K562 (cell line): ENCODE data around the gene SMARCA1. TPM values are rescaled to one million over a fixed set of nuclear protein-coding genes. Genes with fewer than 3 reads are reported as not detected.

Source experiments
- ATAC-seq: fragments of 200-7000 bp; cut with Tn5 transposase; 3 replicates; pipeline ENCODE4 v1.9.1; 2020; ENCODE audit warnings: moderate library complexity
- BruUV-seq: library from RNA; stranded (reverse); fragments of 400-500 nt; replicated peaks from 2 replicates; lab custom pipeline; 2021; lab: Mats Ljungman, UMichigan
- CTCF ChIA-PET: fragments of 300-600 bp; formaldehyde crosslinking; extraction: SDS; loops from one replicate; lab custom pipeline; 2021; ENCODE audit warnings: low intra/inter-chr PET ratio; lab: Yijun Ruan, JAX
- POLR2A ChIA-PET: fragments of 300-600, 350-650 bp; sonication (Branson Sonifier 250); formaldehyde crosslinking; extraction: SDS; loops from one replicate; lab custom pipeline; 2021; ENCODE audit warnings: antibody characterized with exemption, inconsistent platforms; lab: Yijun Ruan, JAX
- DNase-seq, 4 experiments: peaks; one replicate each; pipeline versions ENCODE4 v3.0.0 to v3.0.0-alpha.2; 2011 to 2018; ENCODE audit warnings: low spot score in 3 of 4, mixed read lengths in 3 of 4; ENCODE audit errors: extremely low read depth in 1 of 4
- FAIRE-seq: peaks from 2 replicates; lab custom pipeline; 2011; peaks lifted over from hg19 to GRCh38; lab: Jason Lieb, UNC
- H2AFZ ChIP-seq: 2 replicates; pipeline ENCODE4 v1.6.0; 2011; ENCODE audit warnings: low read depth, low read length, control low read depth, inconsistent platforms
- H3K27ac ChIP-seq: fragments of 200-600 bp; 3 replicates; pipeline ENCODE4 v1.8.0; 2011; ENCODE audit warnings: low read depth, mild to moderate bottlenecking, control low read depth, inconsistent platforms, low read length, moderate library complexity, mixed read lengths; ENCODE audit errors: extremely low read depth
- H3K27me3 ChIP-seq, 2 experiments: fragments of 300-600 bp in 1 of 2; 2 replicates in 1 of 2; 3 replicates in 1 of 2; pipeline versions ENCODE4 v1.6.0 to v1.8.0; 2011; ENCODE audit warnings: inconsistent platforms in 2 of 2, low read length in 2 of 2, mild to moderate bottlenecking in 1 of 2, mixed read lengths in 1 of 2, moderate library complexity in 1 of 2; ENCODE audit not compliant: control insufficient read depth in 2 of 2, insufficient read depth in 2 of 2
- H3K36me3 ChIP-seq: fragments of 300-600 bp; 3 replicates; pipeline ENCODE4 v1.8.0; 2011; ENCODE audit warnings: mild to moderate bottlenecking, low read length, inconsistent platforms; ENCODE audit not compliant: control insufficient read depth, insufficient read depth
- H3K4me1 ChIP-seq, 2 experiments: fragments of 200-600 bp in 1 of 2; replicated peaks in 1 of 2; 2 replicates in 1 of 2; 3 replicates in 1 of 2; pipeline versions ENCODE4 v1.5.1 to v1.8.0; 2011; ENCODE audit warnings: inconsistent platforms in 2 of 2, low read length in 2 of 2, mild to moderate bottlenecking in 1 of 2, mixed read lengths in 1 of 2, moderate library complexity in 1 of 2; ENCODE audit not compliant: control insufficient read depth in 2 of 2, insufficient read depth in 2 of 2
- H3K4me2 ChIP-seq: 2 replicates; pipeline ENCODE4 v1.6.1; 2011; ENCODE audit warnings: low read length, control low read depth, inconsistent platforms, mixed read lengths; ENCODE audit not compliant: insufficient read depth
- H3K4me3 ChIP-seq: fragments of 200-600 bp; sonication (generic), shearing (Covaris generic); 2 replicates; pipeline ENCODE4 v1.5.1; 2016; ENCODE audit warnings: control low read depth, inconsistent platforms
- H3K79me2 ChIP-seq: fragments of 200-600 bp; 3 replicates; pipeline ENCODE4 v1.8.0; 2011; ENCODE audit warnings: low read length, inconsistent platforms; ENCODE audit not compliant: control insufficient read depth, insufficient read depth
- H3K9ac ChIP-seq, 2 experiments: 2 replicates each; pipeline versions ENCODE4 v1.6.0 to v1.6.1; 2011; ENCODE audit warnings: low read depth in 2 of 2, low read length in 2 of 2, control low read depth in 1 of 2, inconsistent platforms in 1 of 2, mild to moderate bottlenecking in 1 of 2, mixed read lengths in 1 of 2; ENCODE audit not compliant: insufficient read depth in 1 of 2
- H3K9me1 ChIP-seq: one replicate; pipeline ENCODE4 v1.6.0; 2011; ENCODE audit warnings: inconsistent platforms, mild to moderate bottlenecking, low read length, moderate library complexity; ENCODE audit not compliant: control insufficient read depth, insufficient read depth
- H3K9me3 ChIP-seq: replicated peaks from 2 replicates; pipeline ENCODE4 v1.5.1; 2011; ENCODE audit warnings: low read depth, low read length, inconsistent platforms; ENCODE audit not compliant: control insufficient read depth, insufficient read depth
- H4K20me1 ChIP-seq: replicated peaks from 2 replicates; pipeline ENCODE4 v1.6.1; 2011; ENCODE audit warnings: low read length, inconsistent platforms, mixed read lengths; ENCODE audit not compliant: control insufficient read depth, insufficient read depth
- DIDO1 ChIP-seq: fragments of 450-650 bp; IDR thresholded peaks from 2 replicates; pipeline ENCODE4 v1.6.1; 2016; ENCODE audit warnings: low read depth, missing biosample characterization, missing genetic modification characterization
- MIER1 ChIP-seq: fragments of 450-650 bp; IDR thresholded peaks from 2 replicates; pipeline ENCODE4 v1.6.1; 2016; ENCODE audit warnings: antibody characterized with exemption, mild to moderate bottlenecking, low read depth
- TRIM24 ChIP-seq, 2 experiments: fragments of 450-650 bp; IDR thresholded peaks; 2 replicates each; pipeline ENCODE4 v1.6.1; 2016
- ZKSCAN8 ChIP-seq: fragments of 200-800 bp; sonication (Bioruptor generic); IDR thresholded peaks from 2 replicates; pipeline ENCODE4 v1.6.1; 2016; ENCODE audit warnings: missing genetic modification characterization, missing compliant biosample characterization
- ZNF76 ChIP-seq: fragments of 250-450 bp; sonication (Bioruptor Pico); IDR thresholded peaks from 2 replicates; pipeline ENCODE4 v1.4.0; 2020; ENCODE audit warnings: mild to moderate bottlenecking, moderate library complexity, borderline replicate concordance
- WGBS: fragments of 100-300 bp; shearing (Covaris generic); methylation state at CpG from one replicate; pipeline ENCODE4 v1.1.6; 2016; ENCODE audit warnings: low coverage, mixed read lengths; ENCODE audit not compliant: insufficient coverage; ENCODE audit errors: missing lambda C conversion rate; 5-methylcytosine and 5-hydroxymethylcytosine counted together
- in situ Hi-C: fragments of 300-500 bp; cut with MboI; formaldehyde crosslinking; loops from 4 replicates; pipeline ENCODE4 v1.15.0; 2018; ENCODE audit warnings: inconsistent platforms, mixed read lengths
- intact Hi-C: fragments of 100-400 bp; cut with micrococcal nuclease; formaldehyde crosslinking; loops from 2 replicates; pipeline ENCODE4 v1.14.2; 2022
- polyA plus RNA-seq, 8 experiments: library from polyadenylated mRNA; depleted of rRNA in 4 of 8; stranded (reverse) in 5 of 8; unstranded in 3 of 8; fragments of >200 nt; fragmentation: Nextera tagmentation in 2 of 8; fragmentation: Illumina TruSeq in 1 of 8; extraction: Ambion mirVana in 2 of 8; extraction: Trizol in 1 of 8; gene quantifications; 2 replicates each; pipeline versions ENCODE4 v1.2.1 to v1.2.3, GENCODE V29; 2011 to 2014; ENCODE audit warnings: inconsistent platforms in 1 of 8, missing spikeins in 1 of 8
- total RNA-seq, 7 experiments: library from RNA; depleted of rRNA in 6 of 7; stranded (reverse); fragments of >200 nt in 6 of 7; fragmentation: Illumina TruSeq in 2 of 7; extraction: Trizol in 2 of 7; gene quantifications; 2 replicates each; pipeline versions ENCODE4 v1.2.1 to v1.2.3, GENCODE V29; 2011 to 2021; ENCODE audit warnings: low replicate concordance in 1 of 7
- TF ChIP-seq, protein P1 (sequence below), 2 experiments: fragments of 450-650 bp in 1 of 2; sonication (generic) in 1 of 2; formaldehyde crosslinking in 1 of 2; IDR thresholded peaks in 1 of 2; conservative IDR thresholded peaks in 1 of 2; 2 replicates each; pipeline versions ENCODE4 v1.6.1 to v1.8.1; 2016 to 2023; ENCODE audit warnings: mild to moderate bottlenecking in 2 of 2, moderate library complexity in 2 of 2, inconsistent platforms in 1 of 2, missing genetic modification reagents in 1 of 2

Gene SMARCA1
- total and polyA plus RNA-seq, 9 of the 15 experiments (the other 6 are each of a cell fraction or from before 2014, with no cell fraction given), result 0.42 to 3.0 (median 2.0) TPM

GRCh38 chrX:129496625-129497024 lies 26.7 kb downstream of the SMARCA1 start:
- Histone ChIP-seq H3K36me3 (no peaks in the 10 kb centered on the region), H3K79me2 (no peaks in the 10 kb centered on the region), H4K20me1 (no peaks in the 10 kb centered on the region), H3K4me3 (no peak overlapping the region), H3K27ac (no peak overlapping the region), H3K4me2 (no peak overlapping the region), H3K9ac (no peak overlapping the region), H2AFZ (no peak overlapping the region), H3K27me3 (no peaks in the 10 kb centered on the region), H3K4me1 (no peaks in the 10 kb centered on the region), H3K9me1 (no peaks in the 10 kb centered on the region)
- ATAC-seq (no peak), DNase-seq (no peak), FAIRE-seq (no peak)
- ChIA-PET CTCF (no interaction called here), POLR2A (no interaction called here)
- in situ Hi-C loops (no loop called here), intact Hi-C loops (no loop called here)
- BruUV-seq, result no TSS peak
- 7% methylated on average over 6 of the region's 6 CpGs for WGBS
- TF ChIP-seq, protein P1, sequence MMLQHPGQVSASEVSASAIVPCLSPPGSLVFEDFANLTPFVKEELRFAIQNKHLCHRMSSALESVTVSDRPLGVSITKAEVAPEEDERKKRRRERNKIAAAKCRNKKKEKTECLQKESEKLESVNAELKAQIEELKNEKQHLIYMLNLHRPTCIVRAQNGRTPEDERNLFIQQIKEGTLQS (IDR thresholded peaks at IDR 0.05), result no peak
- TF ChIP-seq, protein P1 (CRISPR knock-in tag; conservative IDR thresholded peaks at IDR 0.05), result no peak
- no peak for TF ChIP-seq ZNF76 (CRISPR knock-in tag)
- TF ChIP-seq DIDO1 (tag), result no peak
- no peak for TF ChIP-seq TRIM24 (IDR thresholded peaks at IDR 0.05)
- no peak for TF ChIP-seq ZKSCAN8 (CRISPR knock-in tag)
- TF ChIP-seq MIER1, result no peak
- TF ChIP-seq, all 486 proteins: peak for 0
- H3K9me3 ChIP-seq, result no peaks in the 10 kb centered on the region
